AG09309 (cell line): ENCODE results near the gene RNASE2.

Experiments
- DNase-seq: peaks from one replicate; pipeline ENCODE4 v3.0.0-alpha.2; 2010; ENCODE audit warnings: low read depth
- H3K4me3 ChIP-seq: 2 replicates; pipeline ENCODE4 v1.5.1; 2011; ENCODE audit warnings: mild to moderate bottlenecking, low read depth, low read length, moderate library complexity; ENCODE audit not compliant: control insufficient read depth
- CTCF ChIP-seq: IDR thresholded peaks from 2 replicates; pipeline ENCODE4 v1.5.1; 2011; ENCODE audit warnings: mild to moderate bottlenecking, low read depth, low read length, inconsistent platforms; ENCODE audit not compliant: insufficient read depth, control insufficient read depth; ENCODE audit errors: missing control alignments

Gene RNASE2

GRCh38 chr14:20998674-20999366 is 43.5 kb downstream of the RNASE2 start, which contains the start of gene SLC39A2:
SLC39A2 (plus strand) TSS chr14:20999293; CDS start chr14:20999447, 154 bp downstream.
- no peak for TF ChIP-seq CTCF
- DNase-seq = peak; percentile 57
- no peak within 1 kb of the TSS for H3K4me3 ChIP-seq

GRCh38 chr14:20999591-20999990 is 44.3 kb downstream of the RNASE2 start:
- TF ChIP-seq CTCF = no peak
- no peak for DNase-seq
- H3K4me3 ChIP-seq = no peak overlapping the region

- TF ChIP-seq CTCF = no peak
- no peak overlapping the region for H3K4me3 ChIP-seq
- DNase-seq = no peak
These were observed 45.9 kb downstream of the RNASE2 start for GRCh38 chr14:21001218-21001617.

- no peak overlapping the region for H3K4me3 ChIP-seq
- no peak for DNase-seq
- no peak for TF ChIP-seq CTCF
These were observed 48.6 kb downstream of the RNASE2 start for GRCh38 chr14:21003788-21004346.
